HL-60 (cell line): Measurements from ENCODE around the gene TRIM26.
"Not testable (repeated sequence)": the region's sequence is repeated elsewhere in the genome, so short reads cannot be mapped to it uniquely, and the experiment has no call there.

ENCODE experiments used
- POLR2AphosphoS5 ChIP-seq: IDR thresholded peaks from 2 replicates; pipeline ENCODE4 v1.6.1; 2012; ENCODE audit warnings: low read depth
- TF ChIP-seq, protein P1 (sequence below): IDR thresholded peaks from one replicate; pipeline ENCODE4 v1.5.1; 2011; ENCODE audit warnings: low read length, control low read depth, inconsistent platforms; ENCODE audit not compliant: insufficient read depth
- TF ChIP-seq, protein P2 (sequence below): IDR thresholded peaks from 2 replicates; pipeline ENCODE4 v1.6.1; 2012; ENCODE audit warnings: low read depth; ENCODE audit not compliant: insufficient replicate concordance

- TF ChIP-seq, protein P1, sequence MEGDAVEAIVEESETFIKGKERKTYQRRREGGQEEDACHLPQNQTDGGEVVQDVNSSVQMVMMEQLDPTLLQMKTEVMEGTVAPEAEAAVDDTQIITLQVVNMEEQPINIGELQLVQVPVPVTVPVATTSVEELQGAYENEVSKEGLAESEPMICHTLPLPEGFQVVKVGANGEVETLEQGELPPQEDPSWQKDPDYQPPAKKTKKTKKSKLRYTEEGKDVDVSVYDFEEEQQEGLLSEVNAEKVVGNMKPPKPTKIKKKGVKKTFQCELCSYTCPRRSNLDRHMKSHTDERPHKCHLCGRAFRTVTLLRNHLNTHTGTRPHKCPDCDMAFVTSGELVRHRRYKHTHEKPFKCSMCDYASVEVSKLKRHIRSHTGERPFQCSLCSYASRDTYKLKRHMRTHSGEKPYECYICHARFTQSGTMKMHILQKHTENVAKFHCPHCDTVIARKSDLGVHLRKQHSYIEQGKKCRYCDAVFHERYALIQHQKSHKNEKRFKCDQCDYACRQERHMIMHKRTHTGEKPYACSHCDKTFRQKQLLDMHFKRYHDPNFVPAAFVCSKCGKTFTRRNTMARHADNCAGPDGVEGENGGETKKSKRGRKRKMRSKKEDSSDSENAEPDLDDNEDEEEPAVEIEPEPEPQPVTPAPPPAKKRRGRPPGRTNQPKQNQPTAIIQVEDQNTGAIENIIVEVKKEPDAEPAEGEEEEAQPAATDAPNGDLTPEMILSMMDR, result not testable (repeated sequence)
- not testable (repeated sequence) for TF ChIP-seq POLR2AphosphoS5
- TF ChIP-seq, protein P2, sequence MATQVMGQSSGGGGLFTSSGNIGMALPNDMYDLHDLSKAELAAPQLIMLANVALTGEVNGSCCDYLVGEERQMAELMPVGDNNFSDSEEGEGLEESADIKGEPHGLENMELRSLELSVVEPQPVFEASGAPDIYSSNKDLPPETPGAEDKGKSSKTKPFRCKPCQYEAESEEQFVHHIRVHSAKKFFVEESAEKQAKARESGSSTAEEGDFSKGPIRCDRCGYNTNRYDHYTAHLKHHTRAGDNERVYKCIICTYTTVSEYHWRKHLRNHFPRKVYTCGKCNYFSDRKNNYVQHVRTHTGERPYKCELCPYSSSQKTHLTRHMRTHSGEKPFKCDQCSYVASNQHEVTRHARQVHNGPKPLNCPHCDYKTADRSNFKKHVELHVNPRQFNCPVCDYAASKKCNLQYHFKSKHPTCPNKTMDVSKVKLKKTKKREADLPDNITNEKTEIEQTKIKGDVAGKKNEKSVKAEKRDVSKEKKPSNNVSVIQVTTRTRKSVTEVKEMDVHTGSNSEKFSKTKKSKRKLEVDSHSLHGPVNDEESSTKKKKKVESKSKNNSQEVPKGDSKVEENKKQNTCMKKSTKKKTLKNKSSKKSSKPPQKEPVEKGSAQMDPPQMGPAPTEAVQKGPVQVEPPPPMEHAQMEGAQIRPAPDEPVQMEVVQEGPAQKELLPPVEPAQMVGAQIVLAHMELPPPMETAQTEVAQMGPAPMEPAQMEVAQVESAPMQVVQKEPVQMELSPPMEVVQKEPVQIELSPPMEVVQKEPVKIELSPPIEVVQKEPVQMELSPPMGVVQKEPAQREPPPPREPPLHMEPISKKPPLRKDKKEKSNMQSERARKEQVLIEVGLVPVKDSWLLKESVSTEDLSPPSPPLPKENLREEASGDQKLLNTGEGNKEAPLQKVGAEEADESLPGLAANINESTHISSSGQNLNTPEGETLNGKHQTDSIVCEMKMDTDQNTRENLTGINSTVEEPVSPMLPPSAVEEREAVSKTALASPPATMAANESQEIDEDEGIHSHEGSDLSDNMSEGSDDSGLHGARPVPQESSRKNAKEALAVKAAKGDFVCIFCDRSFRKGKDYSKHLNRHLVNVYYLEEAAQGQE, result not testable (repeated sequence)
Measured at GRCh38 chr6:30221395-30221794, 8.2 kb upstream of the TRIM26 start.
